Measurements from ENCODE around the gene MARK4.

MARK4 gene

GRCh38 chr19:45234089-45234869 lies 16.8 kb upstream of the MARK4 start:
- Histone ChIP-seq H3K27ac (replicated peaks) (no peak overlapping the region), H3K27me3 (ENCODE audit: insufficient read depth, poor library complexity, severe bottlenecking) (peaks cover 12% of the 10 kb centered on the region), H3K4me3 (replicated peaks; ENCODE audit: insufficient read depth, low read length) (no peak overlapping the region)
- TF ChIP-seq GABPA (IDR thresholded peaks at IDR 0.05; ENCODE audit: low read depth) (no peak), SPI1 (IDR thresholded peaks at IDR 0.05; ENCODE audit: borderline replicate concordance, low read depth) (no peak), POLR2AphosphoS5 (IDR thresholded peaks at IDR 0.05; ENCODE audit: low read depth) (no peak), REST (IDR thresholded peaks at IDR 0.05; ENCODE audit: insufficient replicate concordance, low read depth) (no peak)
- no peak for DNase-seq (ENCODE audit: low read depth in 1 of 2, low spot score in 1 of 2)

- Histone ChIP-seq H3K4me3 (replicated peaks; ENCODE audit: insufficient read depth, low read length) (no peak overlapping the region), H3K27ac (replicated peaks) (no peak overlapping the region), H3K27me3 (ENCODE audit: insufficient read depth, poor library complexity, severe bottlenecking) (peaks cover 11% of the 10 kb centered on the region)
- TF ChIP-seq CTCF (IDR thresholded peaks at IDR 0.05; ENCODE audit: insufficient read depth, low read length) (no peak), POLR2AphosphoS5 (IDR thresholded peaks at IDR 0.05; ENCODE audit: low read depth) (no peak), SPI1 (IDR thresholded peaks at IDR 0.05; ENCODE audit: borderline replicate concordance, low read depth) (no peak)
- no peak for DNase-seq (ENCODE audit: low read depth in 1 of 2, low spot score in 1 of 2)
These were observed 15.6 kb upstream of the MARK4 start for GRCh38 chr19:45235485-45235884.

GRCh38 chr19:45238556-45238955 lies 12.5 kb upstream of the MARK4 start:
- H3K27me3 ChIP-seq (ENCODE audit: insufficient read depth, poor library complexity, severe bottlenecking), result peaks cover 10% of the 10 kb centered on the region
- no peak for DNase-seq (ENCODE audit: low read depth in 1 of 2, low spot score in 1 of 2)
- H3K4me3 ChIP-seq (replicated peaks; ENCODE audit: insufficient read depth, low read length), result no peak overlapping the region

GRCh38 chr19:45243144-45243732 lies 7.8 kb upstream of the MARK4 start:
- no peak for DNase-seq (ENCODE audit: low read depth in 1 of 2, low spot score in 1 of 2)
- Histone ChIP-seq H3K27ac (replicated peaks) (no peak overlapping the region), H3K4me3 (replicated peaks; ENCODE audit: insufficient read depth, low read length) (no peak overlapping the region), H3K27me3 (ENCODE audit: insufficient read depth, poor library complexity, severe bottlenecking) (no peaks in the 10 kb centered on the region)
- TF ChIP-seq REST (IDR thresholded peaks at IDR 0.05; ENCODE audit: insufficient replicate concordance, low read depth) (no peak), CTCF (IDR thresholded peaks at IDR 0.05; ENCODE audit: insufficient read depth, low read length) (no peak), GABPA (IDR thresholded peaks at IDR 0.05; ENCODE audit: low read depth) (no peak), POLR2AphosphoS5 (IDR thresholded peaks at IDR 0.05; ENCODE audit: low read depth) (no peak), SPI1 (IDR thresholded peaks at IDR 0.05; ENCODE audit: borderline replicate concordance, low read depth) (no peak)

More at GRCh38 chr19:45238556-45238955, 12.5 kb upstream of the MARK4 start:
- TF ChIP-seq CTCF (IDR thresholded peaks at IDR 0.05; ENCODE audit: insufficient read depth, low read length), result no peak
- H3K27ac ChIP-seq (replicated peaks), result no peak overlapping the region

Measured in HL-60 (cell line).